Stimulated activated CD8-positive, alpha-beta memory T cell treated with anti-CD3 and anti-CD28 coated beads, Interleukin-4, amount 100 ng/mL, for 24 hours (primary cell): ENCODE results near the gene PEAR1.

ENCODE experiments used
- DNase-seq: peaks from one replicate; pipeline ENCODE4 v3.0.0-alpha.2; 2020; ENCODE audit warnings: low read depth

Gene PEAR1

GRCh38 chr1:156900896-156901589, 7.5 kb downstream of the PEAR1 start:
- no peak for DNase-seq

GRCh38 chr1:156901590-156901900, 8.0 kb downstream of the PEAR1 start:
- no peak for DNase-seq

- DNase-seq = no peak
Observed at GRCh38 chr1:156901966-156902915, 8.7 kb downstream of the PEAR1 start.

GRCh38 chr1:156903328-156904091, 10.0 kb downstream of the PEAR1 start:
- DNase-seq = no peak

GRCh38 chr1:156904187-156904959, 10.9 kb downstream of the PEAR1 start:
- no peak for DNase-seq

- DNase-seq = no peak
Observed at GRCh38 chr1:156905176-156905575, 11.7 kb downstream of the PEAR1 start.

- DNase-seq = no peak
Observed at GRCh38 chr1:156905651-156906050, 12.1 kb downstream of the PEAR1 start.

- no peak for DNase-seq
Observed at GRCh38 chr1:156906206-156906906, 12.8 kb downstream of the PEAR1 start.

GRCh38 chr1:156908541-156908940, 15.0 kb downstream of the PEAR1 start:
- DNase-seq = no peak

GRCh38 chr1:156908955-156909354, 15.4 kb downstream of the PEAR1 start:
- DNase-seq = no peak

- DNase-seq = no peak
Observed at GRCh38 chr1:156909671-156910070, 16.2 kb downstream of the PEAR1 start.

- DNase-seq = peak; percentile 37
Observed at GRCh38 chr1:156910309-156910782, 16.8 kb downstream of the PEAR1 start.

- no peak for DNase-seq
Observed at GRCh38 chr1:156911577-156912298, 18.2 kb downstream of the PEAR1 start.

- no peak for DNase-seq
Observed at GRCh38 chr1:156912310-156912709, 18.8 kb downstream of the PEAR1 start.

- no peak for DNase-seq
Observed at GRCh38 chr1:156912861-156913808, 19.6 kb downstream of the PEAR1 start.

GRCh38 chr1:156913809-156914387, 20.4 kb downstream of the PEAR1 start:
- DNase-seq = no peak

GRCh38 chr1:156914440-156914856, 20.9 kb downstream of the PEAR1 start:
- no peak for DNase-seq

GRCh38 chr1:156920233-156921052, 26.9 kb downstream of the PEAR1 start, which contains the start of gene LRRC71:
Gene LRRC71 (plus strand): TSS chr1:156920632. CDS start chr1:156920804, 172 bp downstream.
- peak; percentile 67 for DNase-seq
